ENCODE measurements around the gene ARHGAP40. TPM values are rescaled to one million over a fixed set of nuclear protein-coding genes. Genes with fewer than 3 reads are reported as not detected.

ARHGAP40 gene
- total and polyA plus RNA-seq, 2 of the 13 experiments (the other 11 are each of a cell fraction or from before 2014, with no cell fraction given): 0.75 to 2.1 TPM

GRCh38 chr20:38680500-38681306 lies 79.1 kb downstream of the ARHGAP40 start (continued):
- TF ChIP-seq REST (IDR thresholded peaks at IDR 0.05; ENCODE audit: borderline replicate concordance in 1 of 2, low read depth in 1 of 2, low read length in 2 of 2) (peak in 1 of 2 experiments; percentile 99), ZNF678 (CRISPR knock-in tag; IDR thresholded peaks at IDR 0.05) (no peak), IRF9 (CRISPR knock-in tag; IDR thresholded peaks at IDR 0.05; ENCODE audit: borderline replicate concordance) (no peak), ISX (CRISPR knock-in tag; conservative IDR thresholded peaks at IDR 0.05) (0 out of 2 replicates have a peak, but pooled peaks have one; percentile 27), MBD4 (IDR thresholded peaks at IDR 0.05; ENCODE audit: borderline replicate concordance, low read length) (no peak), BHLHE40 (IDR thresholded peaks at IDR 0.05; ENCODE audit: low read length) (no peak), HDAC6 (IDR thresholded peaks at IDR 0.05; ENCODE audit: low read depth, low read length) (no peak), ZNF503 (CRISPR knock-in tag; IDR thresholded peaks at IDR 0.05) (no peak), DDIT3 (CRISPR knock-in tag; IDR thresholded peaks at IDR 0.05) (no peak), HINFP (CRISPR knock-in tag; IDR thresholded peaks at IDR 0.05; ENCODE audit: low read depth) (no peak), RBFOX2 (IDR thresholded peaks at IDR 0.05; ENCODE audit: low read depth, low read length) (no peak), SIN3B (IDR thresholded peaks at IDR 0.05; ENCODE audit: low read length) (no peak), ARID5B (CRISPR knock-in tag; IDR thresholded peaks at IDR 0.05) (peak; percentile 52), CC2D1A (CRISPR knock-in tag; IDR thresholded peaks at IDR 0.05) (no peak)
